ENCODE measurements around the gene CREB5. TPM values are rescaled to one million over a fixed set of nuclear protein-coding genes. Genes with fewer than 3 reads are reported as not detected.
A peak's percentile ranks its signal among the peaks of the same experiment; 100 is the strongest.

CREB5 gene
- total and polyA plus RNA-seq, 11 donors: 7.6 to 38.7 (median 15.2) TPM

GRCh38 chr7:28477041-28477442 lies 64.7 kb downstream of the CREB5 start:
- intact Hi-C loops (cut with DNase I): no loop called here
- WGBS, 4 donors: 90 to 93% (median 92%) methylated on average over 3 of the region's 3 CpGs
- no peaks in the 10 kb centered on the region for H3K27me3 ChIP-seq
- H3K4me1 ChIP-seq: peaks cover 0 to 33% (median 11%) of the 10 kb centered on the region in 12 donors
- no peak for DNase-seq
- TF ChIP-seq, protein P1, sequence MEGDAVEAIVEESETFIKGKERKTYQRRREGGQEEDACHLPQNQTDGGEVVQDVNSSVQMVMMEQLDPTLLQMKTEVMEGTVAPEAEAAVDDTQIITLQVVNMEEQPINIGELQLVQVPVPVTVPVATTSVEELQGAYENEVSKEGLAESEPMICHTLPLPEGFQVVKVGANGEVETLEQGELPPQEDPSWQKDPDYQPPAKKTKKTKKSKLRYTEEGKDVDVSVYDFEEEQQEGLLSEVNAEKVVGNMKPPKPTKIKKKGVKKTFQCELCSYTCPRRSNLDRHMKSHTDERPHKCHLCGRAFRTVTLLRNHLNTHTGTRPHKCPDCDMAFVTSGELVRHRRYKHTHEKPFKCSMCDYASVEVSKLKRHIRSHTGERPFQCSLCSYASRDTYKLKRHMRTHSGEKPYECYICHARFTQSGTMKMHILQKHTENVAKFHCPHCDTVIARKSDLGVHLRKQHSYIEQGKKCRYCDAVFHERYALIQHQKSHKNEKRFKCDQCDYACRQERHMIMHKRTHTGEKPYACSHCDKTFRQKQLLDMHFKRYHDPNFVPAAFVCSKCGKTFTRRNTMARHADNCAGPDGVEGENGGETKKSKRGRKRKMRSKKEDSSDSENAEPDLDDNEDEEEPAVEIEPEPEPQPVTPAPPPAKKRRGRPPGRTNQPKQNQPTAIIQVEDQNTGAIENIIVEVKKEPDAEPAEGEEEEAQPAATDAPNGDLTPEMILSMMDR (IDR thresholded peaks at IDR 0.05): no peak
- TF ChIP-seq POLR2A (IDR thresholded peaks at IDR 0.05): no peak
- no peak overlapping the region for H3K4me3 ChIP-seq
- no peak overlapping the region for H3K27ac ChIP-seq
- H3K9me3 ChIP-seq: no peaks in the 10 kb centered on the region
- no peaks in the 10 kb centered on the region for H3K36me3 ChIP-seq
- ATAC-seq: no peak

DNA sequence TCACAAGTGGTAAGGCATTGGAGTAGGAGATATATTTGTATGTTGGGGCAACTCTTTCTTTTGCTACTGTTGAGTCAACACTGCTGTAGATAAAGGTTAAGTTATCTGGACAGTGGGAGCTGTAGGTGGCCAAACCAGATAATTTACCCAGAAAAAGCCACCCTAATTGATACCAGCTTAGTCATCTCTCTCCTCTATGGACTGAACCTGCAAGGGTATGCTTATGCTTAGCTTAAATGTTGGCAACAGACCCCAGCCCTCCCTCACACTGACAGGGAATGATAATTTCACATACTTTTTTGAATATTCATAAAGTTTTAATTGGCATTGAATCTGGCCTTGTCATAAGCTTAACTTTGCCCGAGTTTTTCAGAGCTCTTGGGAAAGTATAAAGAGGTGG lies 66.3 kb downstream of the CREB5 start:
- peaks cover 0 to 30% (median 9%) of the 10 kb centered on the region in 12 donors for H3K4me1 ChIP-seq
- no peaks in the 10 kb centered on the region for H3K36me3 ChIP-seq
- DNase-seq (no peak), ATAC-seq (no peak)
- intact Hi-C loops (cut with DNase I): no loop called here
- H3K27ac ChIP-seq: no peak overlapping the region
- WGBS, 4 donors: 75 to 86% (median 80%) methylated on average over 1 of the region's 1 CpG
- H3K4me3 ChIP-seq: no peak overlapping the region
- H3K27me3 ChIP-seq: no peaks in the 10 kb centered on the region
- no peaks in the 10 kb centered on the region for H3K9me3 ChIP-seq
- TF ChIP-seq, protein P1 (IDR thresholded peaks at IDR 0.05): no peak
- no peak for TF ChIP-seq POLR2A (IDR thresholded peaks at IDR 0.05)

DNA sequence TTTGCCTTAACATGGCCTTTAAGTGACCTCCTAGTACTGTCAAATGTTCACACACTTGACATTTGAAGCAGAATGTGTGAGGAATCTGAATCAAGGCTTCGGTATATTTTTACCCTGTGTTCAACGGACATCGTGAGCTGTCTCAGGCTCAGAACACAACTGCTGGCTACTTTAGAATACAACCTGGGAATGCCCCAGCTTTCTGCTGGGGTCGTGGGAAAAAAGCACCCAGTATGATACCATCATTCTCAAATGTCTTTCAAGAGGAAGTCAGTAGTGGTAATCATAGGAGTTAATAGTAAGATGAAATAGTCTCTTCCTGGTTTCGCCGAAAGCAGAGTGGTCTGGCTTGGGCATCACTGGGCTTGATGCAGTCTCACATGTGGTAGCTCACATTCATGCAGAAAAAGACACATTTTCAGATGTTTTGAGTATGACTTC lies 67.2 kb downstream of the CREB5 start:
- peaks cover 0 to 22% (median 8%) of the 10 kb centered on the region in 12 donors for H3K4me1 ChIP-seq
- TF ChIP-seq, protein P1 (IDR thresholded peaks at IDR 0.05): no peak
- no peak for TF ChIP-seq POLR2A (IDR thresholded peaks at IDR 0.05)
- H3K27me3 ChIP-seq: no peaks in the 10 kb centered on the region
- H3K36me3 ChIP-seq: no peaks in the 10 kb centered on the region
- H3K27ac ChIP-seq: no peak overlapping the region
- DNase-seq (no peak), ATAC-seq (peak in 3 of 4 donors; percentile 22 to 61 (median 29))
- no peak overlapping the region for H3K4me3 ChIP-seq
- 72 to 77% (median 74%) methylated on average over 6 of the region's 6 CpGs for WGBS, 4 donors
- H3K9me3 ChIP-seq: no peaks in the 10 kb centered on the region
- intact Hi-C loops (cut with DNase I): no loop called here

DNA sequence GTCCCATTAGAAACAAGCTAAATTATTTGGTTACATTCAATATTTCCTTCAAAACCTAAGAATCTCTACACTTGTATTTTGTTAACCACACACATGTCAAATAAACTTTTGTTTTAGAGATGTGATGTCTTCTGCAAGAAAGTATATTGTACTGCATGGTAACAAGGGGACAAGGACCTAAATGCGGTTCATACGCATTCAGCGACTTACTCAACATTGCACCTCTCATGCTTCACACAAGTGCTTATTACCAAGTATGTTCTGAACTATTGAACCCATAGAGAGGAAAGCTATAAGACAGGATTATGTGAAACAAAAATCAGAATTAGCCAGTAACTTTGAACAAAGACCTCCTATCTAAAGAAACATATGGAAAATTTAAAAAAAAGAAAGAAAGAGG lies 68.3 kb downstream of the CREB5 start:
- Histone ChIP-seq H3K36me3 (no peaks in the 10 kb centered on the region), H3K4me1 (peaks cover 0 to 22% (median 8%) of the 10 kb centered on the region in 12 donors), H3K27ac (no peak overlapping the region), H3K9me3 (no peaks in the 10 kb centered on the region), H3K27me3 (no peaks in the 10 kb centered on the region), H3K4me3 (no peak overlapping the region)
- 95 to 98% (median 96%) methylated on average over 3 of the region's 3 CpGs for WGBS, 4 donors
- no peak for DNase-seq
- intact Hi-C loops (cut with DNase I): loop anchor here in 2 of 10 donors (2.0 to 5.0 kb wide), 2 partner anchors 47 to 62 kb away; no protein-coding TSS in a partner anchor
- no peak for ATAC-seq
- TF ChIP-seq, protein P1 (IDR thresholded peaks at IDR 0.05): no peak
- TF ChIP-seq POLR2A (IDR thresholded peaks at IDR 0.05): no peak
